Parathyroid adenoma (tissue), 2 donors: ENCODE data around the gene GPR37L1.

Source experiments
- H2AFZ ChIP-seq: fragments of 300-600 bp; sonication (generic); one replicate; pipeline ENCODE4 v1.7.0; 2017; ENCODE audit warnings: antibody characterized with exemption, mild to moderate bottlenecking
- H3K27ac ChIP-seq: fragments of 300-600 bp; sonication (generic); one replicate; pipeline ENCODE4 v1.7.0; 2017
- H3K27me3 ChIP-seq: fragments of 300-600 bp; sonication (generic); one replicate; pipeline ENCODE4 v1.7.0; 2017; ENCODE audit warnings: low read length; ENCODE audit not compliant: control insufficient read depth, insufficient read depth
- H3K36me3 ChIP-seq: fragments of 300-600 bp; sonication (generic); one replicate; pipeline ENCODE4 v1.7.0; 2017; ENCODE audit warnings: low read length; ENCODE audit not compliant: control insufficient read depth, insufficient read depth
- H3K4me1 ChIP-seq: fragments of 300-600 bp; sonication (generic); one replicate; pipeline ENCODE4 v1.7.0; 2017; ENCODE audit warnings: control low read depth
- H3K4me2 ChIP-seq: fragments of 300-600 bp; sonication (generic); one replicate; pipeline ENCODE4 v1.7.0; 2017; ENCODE audit warnings: low read length
- H3K4me3 ChIP-seq: fragments of 300-600 bp; sonication (generic); one replicate; pipeline ENCODE4 v1.7.0; 2017; ENCODE audit warnings: low read depth, low read length
- H3K79me2 ChIP-seq: fragments of 300-600 bp; sonication (generic); one replicate; pipeline ENCODE4 v1.7.0; 2017; ENCODE audit warnings: control low read depth
- H3K9ac ChIP-seq: fragments of 300-600 bp; sonication (generic); one replicate; pipeline ENCODE4 v1.7.0; 2017; ENCODE audit warnings: mild to moderate bottlenecking
- H3K9me3 ChIP-seq: fragments of 300-600 bp; sonication (generic); one replicate; pipeline ENCODE4 v1.7.0; 2017; ENCODE audit warnings: low read length; ENCODE audit not compliant: control insufficient read depth
- TF ChIP-seq, protein P1 (sequence below): fragments of 300-600 bp; sonication (generic); IDR thresholded peaks from one replicate; pipeline ENCODE4 v1.7.0; 2017; ENCODE audit warnings: antibody characterized with exemption, mild to moderate bottlenecking
- donor health status: primary hyperparathyroidism.

The GPR37L1 gene

DNA sequence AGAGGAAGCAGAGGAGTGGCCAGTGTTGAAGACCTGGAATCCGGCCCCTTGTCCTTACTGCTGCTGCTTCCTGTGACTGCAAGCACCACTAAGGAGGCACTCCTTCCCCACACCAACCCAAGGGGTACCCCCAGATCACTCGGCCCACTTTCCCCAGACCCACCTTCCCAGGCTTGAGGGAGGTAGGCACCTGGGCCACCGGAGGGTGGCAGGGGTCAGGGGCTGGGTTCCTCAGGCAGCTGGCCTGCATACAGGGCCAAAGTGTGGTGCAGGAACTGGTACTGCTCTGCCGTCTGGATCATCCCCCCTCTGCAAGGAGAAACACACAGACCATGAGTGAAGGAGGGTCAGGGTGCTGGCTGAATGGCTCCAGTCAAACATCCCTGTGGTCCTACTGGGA is 25.7 kb downstream of the GPR37L1 start:
- Histone ChIP-seq H3K9me3 (no peaks in the 10 kb centered on the region), H3K79me2 (peaks cover 5% of the 10 kb centered on the region), H3K27me3 (no peaks in the 10 kb centered on the region), H3K4me1 (no peaks in the 10 kb centered on the region), H2AFZ (no peak overlapping the region), H3K4me2 (no peak overlapping the region), H3K4me3 (no peak overlapping the region), H3K9ac (no peak overlapping the region), H3K36me3 (no peaks in the 10 kb centered on the region), H3K27ac (no peak overlapping the region)
- TF ChIP-seq, protein P1, sequence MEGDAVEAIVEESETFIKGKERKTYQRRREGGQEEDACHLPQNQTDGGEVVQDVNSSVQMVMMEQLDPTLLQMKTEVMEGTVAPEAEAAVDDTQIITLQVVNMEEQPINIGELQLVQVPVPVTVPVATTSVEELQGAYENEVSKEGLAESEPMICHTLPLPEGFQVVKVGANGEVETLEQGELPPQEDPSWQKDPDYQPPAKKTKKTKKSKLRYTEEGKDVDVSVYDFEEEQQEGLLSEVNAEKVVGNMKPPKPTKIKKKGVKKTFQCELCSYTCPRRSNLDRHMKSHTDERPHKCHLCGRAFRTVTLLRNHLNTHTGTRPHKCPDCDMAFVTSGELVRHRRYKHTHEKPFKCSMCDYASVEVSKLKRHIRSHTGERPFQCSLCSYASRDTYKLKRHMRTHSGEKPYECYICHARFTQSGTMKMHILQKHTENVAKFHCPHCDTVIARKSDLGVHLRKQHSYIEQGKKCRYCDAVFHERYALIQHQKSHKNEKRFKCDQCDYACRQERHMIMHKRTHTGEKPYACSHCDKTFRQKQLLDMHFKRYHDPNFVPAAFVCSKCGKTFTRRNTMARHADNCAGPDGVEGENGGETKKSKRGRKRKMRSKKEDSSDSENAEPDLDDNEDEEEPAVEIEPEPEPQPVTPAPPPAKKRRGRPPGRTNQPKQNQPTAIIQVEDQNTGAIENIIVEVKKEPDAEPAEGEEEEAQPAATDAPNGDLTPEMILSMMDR, result no peak

DNA sequence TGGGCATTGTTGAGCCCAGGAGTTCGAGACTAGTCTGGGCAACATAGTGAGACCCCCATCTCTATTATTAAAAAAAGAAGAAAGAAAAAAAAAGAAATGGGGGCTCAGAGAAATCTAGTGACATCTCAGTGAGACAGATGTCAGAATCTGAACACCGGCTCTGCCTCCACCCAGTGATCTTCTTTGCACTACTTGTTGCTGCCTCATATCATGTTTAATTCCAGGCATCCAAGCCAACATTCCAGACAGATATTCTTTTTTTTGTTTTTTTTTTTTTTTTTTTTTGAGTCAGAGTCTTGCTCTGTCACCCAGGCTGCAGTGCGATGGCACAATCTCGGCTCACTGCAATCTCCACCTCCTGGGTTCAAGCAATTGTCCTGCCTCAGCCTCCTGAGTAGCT is 26.8 kb downstream of the GPR37L1 start:
- H3K36me3 ChIP-seq, result no peaks in the 10 kb centered on the region
- no peaks in the 10 kb centered on the region for H3K4me1 ChIP-seq
- H3K9ac ChIP-seq, result no peak overlapping the region
- H3K4me3 ChIP-seq, result no peak overlapping the region
- no peak overlapping the region for H3K27ac ChIP-seq
- H3K27me3 ChIP-seq, result no peaks in the 10 kb centered on the region
- H2AFZ ChIP-seq, result no peak overlapping the region
- no peak overlapping the region for H3K4me2 ChIP-seq
- TF ChIP-seq, protein P1, result no peak
- no peaks in the 10 kb centered on the region for H3K79me2 ChIP-seq
- H3K9me3 ChIP-seq, result no peaks in the 10 kb centered on the region

DNA sequence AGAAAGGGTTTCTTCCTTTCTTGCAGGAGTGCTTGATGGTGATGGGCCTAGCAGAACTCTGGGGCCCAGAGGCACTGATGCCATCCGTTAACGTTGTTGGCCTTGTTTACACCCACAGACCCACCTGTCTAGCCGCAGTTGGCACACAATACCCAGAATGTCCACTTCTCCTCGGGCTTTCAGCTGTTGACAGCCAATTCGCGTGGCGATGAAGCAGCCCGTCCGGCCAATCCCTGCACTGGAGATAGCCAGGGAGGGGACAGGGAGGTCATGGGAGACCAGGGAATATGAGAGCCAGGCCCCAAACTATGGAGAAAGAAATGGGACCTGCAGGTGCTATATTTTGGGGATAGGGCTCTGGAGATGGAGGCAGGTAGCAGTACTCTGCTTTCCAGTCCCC is 27.5 kb downstream of the GPR37L1 start:
- H3K27ac ChIP-seq, result no peak overlapping the region
- H3K4me3 ChIP-seq, result no peak overlapping the region
- H3K79me2 ChIP-seq, result no peaks in the 10 kb centered on the region
- no peak overlapping the region for H3K4me2 ChIP-seq
- TF ChIP-seq, protein P1, result no peak
- no peak overlapping the region for H2AFZ ChIP-seq
- H3K27me3 ChIP-seq, result no peaks in the 10 kb centered on the region
- H3K36me3 ChIP-seq, result no peaks in the 10 kb centered on the region
- H3K9ac ChIP-seq, result no peak overlapping the region
- H3K4me1 ChIP-seq, result peaks cover 6% of the 10 kb centered on the region
- no peaks in the 10 kb centered on the region for H3K9me3 ChIP-seq

DNA sequence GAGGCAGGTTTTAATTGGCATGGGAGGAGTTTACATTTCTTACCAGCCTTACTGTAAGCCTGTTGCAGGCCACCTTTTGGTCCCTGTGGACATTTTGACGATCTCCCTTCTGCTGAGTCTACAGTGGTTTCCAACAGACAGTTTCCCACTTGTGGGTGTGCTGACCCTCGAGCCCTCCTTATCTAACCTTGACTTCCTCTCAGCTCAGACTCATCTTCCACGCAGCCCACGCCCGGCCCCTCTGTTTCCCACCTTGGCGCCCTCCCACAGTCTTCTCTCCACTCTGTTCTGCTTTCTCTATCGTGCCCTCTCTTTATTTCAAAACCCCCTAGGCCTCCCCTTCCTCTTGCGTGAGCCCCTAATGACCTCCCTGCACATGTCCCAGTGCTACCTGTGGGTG is 27.9 kb downstream of the GPR37L1 start:
- no peak overlapping the region for H3K27ac ChIP-seq
- H3K4me1 ChIP-seq, result peaks cover 9% of the 10 kb centered on the region
- no peak overlapping the region for H2AFZ ChIP-seq
- H3K4me3 ChIP-seq, result no peak overlapping the region
- H3K4me2 ChIP-seq, result no peak overlapping the region
- TF ChIP-seq, protein P1, result no peak
- H3K27me3 ChIP-seq, result no peaks in the 10 kb centered on the region
- no peaks in the 10 kb centered on the region for H3K9me3 ChIP-seq
- H3K36me3 ChIP-seq, result no peaks in the 10 kb centered on the region
- no peak overlapping the region for H3K9ac ChIP-seq
- H3K79me2 ChIP-seq, result no peaks in the 10 kb centered on the region

DNA sequence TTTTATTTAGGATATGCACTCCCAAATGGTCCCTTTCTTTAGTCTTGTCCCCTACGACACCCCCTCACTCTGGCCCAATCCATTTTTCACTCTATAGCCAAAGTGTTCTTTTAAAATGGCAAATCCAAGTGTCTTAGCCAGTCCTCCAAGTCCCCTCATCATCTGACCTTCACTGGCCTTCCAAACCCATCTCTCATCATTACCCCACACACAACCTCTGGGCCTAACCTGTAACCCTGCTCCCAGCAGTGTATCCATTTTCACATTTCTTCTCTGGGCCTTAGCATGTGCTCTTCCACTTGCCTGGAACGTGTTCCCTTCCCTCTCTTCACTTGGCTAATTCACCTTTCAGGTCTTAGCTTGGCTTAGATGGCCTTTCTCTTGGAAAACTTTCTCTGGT is 28.3 kb downstream of the GPR37L1 start:
- Histone ChIP-seq H3K4me1 (peaks cover 9% of the 10 kb centered on the region), H3K9ac (no peak overlapping the region), H2AFZ (no peak overlapping the region), H3K27ac (no peak overlapping the region), H3K36me3 (no peaks in the 10 kb centered on the region), H3K9me3 (no peaks in the 10 kb centered on the region), H3K27me3 (no peaks in the 10 kb centered on the region), H3K4me3 (no peak overlapping the region), H3K4me2 (no peak overlapping the region), H3K79me2 (no peaks in the 10 kb centered on the region)
- TF ChIP-seq, protein P1, result no peak
